CD4-positive, alpha-beta memory T cell (primary cell): ENCODE results near the gene SIL1. TPM values are rescaled to one million over a fixed set of nuclear protein-coding genes. Genes with fewer than 3 reads are reported as not detected.

ENCODE experiments used
- CTCF ChIA-PET: fragments of 350-600 bp; sonication (Branson Sonifier 250); formaldehyde crosslinking; loops from one replicate; lab custom pipeline; 2021; ENCODE audit warnings: inconsistent platforms; ENCODE audit not compliant: partially characterized antibody; lab: Charles Lee
- POLR2A ChIA-PET: fragments of 350-600 bp; sonication (Branson Sonifier 250); formaldehyde crosslinking; loops from one replicate; lab custom pipeline; 2021; ENCODE audit not compliant: partially characterized antibody; lab: Charles Lee
- DNase-seq, 5 donors: peaks; one replicate each; pipeline versions ENCODE4 v3.0.0 to v3.0.0-alpha.2; 2020 to 2022; ENCODE audit warnings: mixed read lengths in 1 of 5
- H3K27ac ChIP-seq: one replicate; pipeline ENCODE4 v1.7.0; 2013; ENCODE audit warnings: low read depth, low read length
- H3K27me3 ChIP-seq: 2 replicates; pipeline ENCODE4 v1.7.0; 2013; ENCODE audit warnings: mild to moderate bottlenecking, low read length, moderate library complexity; ENCODE audit not compliant: insufficient read depth
- H3K36me3 ChIP-seq: 2 replicates; pipeline ENCODE4 v1.7.0; 2013; ENCODE audit warnings: mild to moderate bottlenecking, low read length, moderate library complexity; ENCODE audit not compliant: insufficient read depth
- H3K4me1 ChIP-seq: 2 replicates; pipeline ENCODE4 v1.7.0; 2013; ENCODE audit warnings: mild to moderate bottlenecking, low read length, moderate library complexity; ENCODE audit not compliant: insufficient read depth
- H3K4me3 ChIP-seq, 2 donors: one replicate each; pipeline ENCODE4 v1.7.0; 2013; ENCODE audit warnings: low read length in 2 of 2, mild to moderate bottlenecking in 1 of 2
- H3K9me3 ChIP-seq, 2 donors: one replicate each; pipeline ENCODE4 v1.7.0; 2013; ENCODE audit warnings: low read length in 2 of 2, control low read depth in 1 of 2; ENCODE audit not compliant: control insufficient read depth in 1 of 2
- H3K27ac Mint-ChIP-seq, 7 donors: one replicate each; pipeline ENCODE4 v1.8.0; 2020 to 2021; ENCODE audit warnings: mixed read lengths in 7 of 7, mild to moderate bottlenecking in 6 of 7, inconsistent platforms in 3 of 7, moderate library complexity in 3 of 7
- H3K27me3 Mint-ChIP-seq, 2 donors: one replicate each; pipeline ENCODE4 v1.8.0; 2020 to 2021; ENCODE audit warnings: mixed read lengths in 2 of 2
- H3K36me3 Mint-ChIP-seq, 2 donors: one replicate each; pipeline ENCODE4 v1.8.0; 2020 to 2021; ENCODE audit warnings: mixed read lengths in 2 of 2, inconsistent platforms in 1 of 2, mild to moderate bottlenecking in 1 of 2
- H3K4me1 Mint-ChIP-seq, 4 donors: one replicate each; pipeline ENCODE4 v1.8.0; 2020 to 2021; ENCODE audit warnings: mixed read lengths in 4 of 4, mild to moderate bottlenecking in 1 of 4
- H3K4me3 Mint-ChIP-seq, 8 donors: one replicate each; pipeline ENCODE4 v1.8.0; 2020 to 2021; ENCODE audit warnings: mixed read lengths in 8 of 8, mild to moderate bottlenecking in 7 of 8, moderate library complexity in 6 of 8, inconsistent platforms in 3 of 8
- H3K9me3 Mint-ChIP-seq, 8 donors: one replicate each; pipeline ENCODE4 v1.8.0; 2020 to 2021; ENCODE audit warnings: mixed read lengths in 8 of 8, mild to moderate bottlenecking in 5 of 8, inconsistent platforms in 3 of 8, moderate library complexity in 1 of 8
- intact Hi-C: fragments of 100-400 bp; cut with micrococcal nuclease; formaldehyde crosslinking; loops from one replicate; pipeline ENCODE4 v1.15.1; 2023
- polyA plus RNA-seq, 2 donors: library from polyadenylated mRNA; unstranded; fragments of 300-500 nt; fragmentation: Illumina TruSeq; gene quantifications; one replicate each; pipeline ENCODE4 v1.2.3, GENCODE V29; 2021
- total RNA-seq, 2 experiments: library from RNA; stranded (reverse); gene quantifications; one replicate each; pipeline ENCODE4 v1.2.3, GENCODE V29; 2021

SIL1 gene
- total and polyA plus RNA-seq, 4 experiments from 2014 or later: 12.2 to 16.7 (median 14.4) TPM

GRCh38 chr5:139079991-139080610 is 118.1 kb downstream of the SIL1 start:
- Histone ChIP-seq H3K9me3 (no peaks in the 10 kb centered on the region), H3K4me3 (no peak overlapping the region), H3K27ac (no peak overlapping the region), H3K36me3 (no peaks in the 10 kb centered on the region), H3K27me3 (no peaks in the 10 kb centered on the region), H3K4me1 (no peaks in the 10 kb centered on the region)
- no peak overlapping the region for H3K4me3 Mint-ChIP-seq
- no peak for DNase-seq
- H3K36me3 Mint-ChIP-seq: peaks cover 6 to 10% of the 10 kb centered on the region in 2 donors
- ChIA-PET CTCF (no interaction called here), POLR2A (no interaction called here)
- H3K9me3 Mint-ChIP-seq: peaks cover 0 to 4% (median under 1%) of the 10 kb centered on the region in 8 donors
- intact Hi-C loops: no loop called here
- no peak overlapping the region for H3K27ac Mint-ChIP-seq
- no peaks in the 10 kb centered on the region for H3K27me3 Mint-ChIP-seq
- H3K4me1 Mint-ChIP-seq: no peaks in the 10 kb centered on the region

- H3K36me3 ChIP-seq: no peaks in the 10 kb centered on the region
- ChIA-PET CTCF (no interaction called here), POLR2A (no interaction called here)
- H3K36me3 Mint-ChIP-seq: peaks cover 3 to 6% of the 10 kb centered on the region in 2 donors
- intact Hi-C loops: no loop called here
- H3K27me3 Mint-ChIP-seq: no peaks in the 10 kb centered on the region
- no peak overlapping the region for H3K27ac Mint-ChIP-seq
- H3K4me1 Mint-ChIP-seq: no peaks in the 10 kb centered on the region
- H3K4me3 ChIP-seq: no peak overlapping the region
- no peaks in the 10 kb centered on the region for H3K27me3 ChIP-seq
- no peak overlapping the region for H3K4me3 Mint-ChIP-seq
- no peaks in the 10 kb centered on the region for H3K4me1 ChIP-seq
- H3K9me3 Mint-ChIP-seq: peaks cover 0 to 2% (median 0%) of the 10 kb centered on the region in 8 donors
- no peaks in the 10 kb centered on the region for H3K9me3 ChIP-seq
- H3K27ac ChIP-seq: no peak overlapping the region
- DNase-seq: no peak
These were observed 118.8 kb downstream of the SIL1 start for GRCh38 chr5:139079225-139079990.

GRCh38 chr5:139078345-139078744 is 119.8 kb downstream of the SIL1 start:
- no peak overlapping the region for H3K27ac ChIP-seq
- H3K4me1 ChIP-seq: no peaks in the 10 kb centered on the region
- Mint-ChIP-seq H3K36me3 (peaks cover 3 to 6% of the 10 kb centered on the region in 2 donors), H3K4me3 (no peak overlapping the region), H3K4me1 (peaks cover 0 to under 1% (median 0%) of the 10 kb centered on the region in 4 donors), H3K27me3 (no peaks in the 10 kb centered on the region), H3K9me3 (peaks cover 0 to 2% (median 0%) of the 10 kb centered on the region in 8 donors), H3K27ac (peak overlapping the region in 1 of 7 donors; percentile 13)
- H3K27me3 ChIP-seq: no peaks in the 10 kb centered on the region
- no peaks in the 10 kb centered on the region for H3K36me3 ChIP-seq
- H3K9me3 ChIP-seq: no peaks in the 10 kb centered on the region
- DNase-seq: no peak
- H3K4me3 ChIP-seq: no peak overlapping the region
- POLR2A ChIA-PET: no interaction called here
- CTCF ChIA-PET: no interaction called here
- intact Hi-C loops: no loop called here

GRCh38 chr5:139077899-139078298 is 120.3 kb downstream of the SIL1 start:
- ChIA-PET POLR2A (no interaction called here), CTCF (interaction anchor here (1.0 kb wide), 1 partner anchor 15 kb away, joined by 3 read pairs; no protein-coding TSS in a partner anchor)
- Mint-ChIP-seq H3K27ac (peak overlapping the region in 1 of 7 donors; percentile 32), H3K9me3 (peaks cover 0 to 2% (median 0%) of the 10 kb centered on the region in 8 donors), H3K4me3 (no peak overlapping the region), H3K36me3 (peaks cover 3 to 6% of the 10 kb centered on the region in 2 donors), H3K27me3 (no peaks in the 10 kb centered on the region), H3K4me1 (peaks cover 0 to 2% (median 0%) of the 10 kb centered on the region in 4 donors)
- H3K27ac ChIP-seq: no peak overlapping the region
- H3K27me3 ChIP-seq: no peaks in the 10 kb centered on the region
- intact Hi-C loops: no loop called here
- H3K4me3 ChIP-seq: no peak overlapping the region
- H3K36me3 ChIP-seq: no peaks in the 10 kb centered on the region
- H3K4me1 ChIP-seq: no peaks in the 10 kb centered on the region
- no peak for DNase-seq
- no peaks in the 10 kb centered on the region for H3K9me3 ChIP-seq

- H3K27me3 Mint-ChIP-seq: no peaks in the 10 kb centered on the region
- H3K4me3 ChIP-seq: no peak overlapping the region
- intact Hi-C loops: no loop called here
- CTCF ChIA-PET: no interaction called here
- POLR2A ChIA-PET: interaction anchor here (1.0 kb wide), 1 partner anchor 266 kb away, joined by 3 read pairs; no protein-coding TSS in a partner anchor
- H3K4me3 Mint-ChIP-seq: no peak overlapping the region
- no peaks in the 10 kb centered on the region for H3K9me3 ChIP-seq
- H3K36me3 ChIP-seq: no peaks in the 10 kb centered on the region
- H3K4me1 Mint-ChIP-seq: peaks cover 0 to 2% (median 0%) of the 10 kb centered on the region in 4 donors
- H3K27ac Mint-ChIP-seq: no peak overlapping the region
- H3K9me3 Mint-ChIP-seq: no peaks in the 10 kb centered on the region
- no peak overlapping the region for H3K27ac ChIP-seq
- H3K27me3 ChIP-seq: no peaks in the 10 kb centered on the region
- no peak for DNase-seq
- H3K36me3 Mint-ChIP-seq: no peaks in the 10 kb centered on the region
- no peaks in the 10 kb centered on the region for H3K4me1 ChIP-seq
These were observed 122.1 kb downstream of the SIL1 start for GRCh38 chr5:139076111-139076510.

GRCh38 chr5:139075066-139076050 is 122.8 kb downstream of the SIL1 start:
- DNase-seq: no peak
- H3K9me3 ChIP-seq: no peaks in the 10 kb centered on the region
- Mint-ChIP-seq H3K4me3 (no peak overlapping the region), H3K4me1 (peaks cover 0 to 2% (median 0%) of the 10 kb centered on the region in 4 donors), H3K27me3 (no peaks in the 10 kb centered on the region), H3K9me3 (no peaks in the 10 kb centered on the region), H3K27ac (no peak overlapping the region), H3K36me3 (no peaks in the 10 kb centered on the region)
- H3K4me1 ChIP-seq: no peaks in the 10 kb centered on the region
- ChIA-PET CTCF (no interaction called here), POLR2A (interaction anchor here (1.0 kb wide), 1 partner anchor 267 kb away, joined by 3 read pairs; no protein-coding TSS in a partner anchor)
- H3K27me3 ChIP-seq: no peaks in the 10 kb centered on the region
- no peak overlapping the region for H3K27ac ChIP-seq
- no peak overlapping the region for H3K4me3 ChIP-seq
- H3K36me3 ChIP-seq: no peaks in the 10 kb centered on the region
- intact Hi-C loops: no loop called here
